Fibroblast of pulmonary artery (primary cell): ENCODE data around the gene LRP10.

Experiments used
- DNase-seq: peaks from one replicate; pipeline ENCODE4 v3.0.0-alpha.2; 2010; ENCODE audit warnings: low read depth
- H3K4me3 ChIP-seq: replicated peaks from 2 replicates; pipeline ENCODE4 v1.5.1; 2011; ENCODE audit warnings: low read depth, mild to moderate bottlenecking, control low read depth, low read length, moderate library complexity
- CTCF ChIP-seq: IDR thresholded peaks from 2 replicates; pipeline ENCODE4 v1.5.1; 2011; ENCODE audit warnings: mild to moderate bottlenecking, control low read depth, low read length, inconsistent platforms; ENCODE audit errors: missing control alignments

LRP10 gene

GRCh38 chr14:22882529-22883172 lies 11.1 kb downstream of the LRP10 start:
- DNase-seq, result peak; percentile 44
- TF ChIP-seq CTCF, result no peak
- no peak overlapping the region for H3K4me3 ChIP-seq

DNA sequence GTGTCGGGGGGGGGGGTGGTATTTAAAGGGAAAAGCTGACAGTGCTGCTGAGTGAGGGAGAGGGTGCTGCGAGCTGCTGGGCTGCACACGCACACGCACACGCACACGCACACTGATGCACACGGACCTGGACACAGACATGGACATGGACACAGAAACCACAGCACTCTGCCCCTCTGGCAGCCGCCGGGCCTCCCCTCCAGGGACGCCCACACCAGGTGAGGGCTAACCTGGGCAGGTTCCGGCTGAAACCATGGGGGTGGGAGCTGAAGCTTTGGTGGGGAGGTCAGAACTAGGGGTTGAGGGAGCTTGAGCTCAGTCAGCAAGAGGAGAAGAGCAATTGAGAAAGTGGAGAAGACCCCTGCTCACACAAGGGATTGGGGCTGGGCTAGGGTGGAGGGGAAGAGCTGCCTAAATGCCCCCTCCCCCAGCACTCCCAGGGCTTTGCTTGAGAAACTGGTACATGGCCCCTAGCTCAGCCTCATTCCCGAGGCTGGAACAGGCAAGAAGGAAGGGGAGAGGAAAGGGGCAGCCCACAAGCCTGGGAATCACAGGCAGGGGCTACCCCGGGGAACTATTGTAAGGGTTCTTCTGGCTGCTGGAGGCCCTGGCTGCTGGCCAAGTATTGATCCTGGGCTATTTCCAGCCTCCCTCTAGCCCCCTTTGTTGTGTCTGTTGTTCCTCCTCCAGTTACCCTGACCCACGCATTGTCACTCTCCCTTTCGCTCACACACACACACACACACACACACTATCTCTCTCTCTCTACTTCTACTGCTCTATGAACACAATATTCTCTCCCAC lies 11.8 kb downstream of the LRP10 start, which contains the start of gene REM2:
TSS of gene REM2 (plus strand) at position 50 of the 804 bp plus-strand sequence. CDS start at position 116, 66 bp downstream.
- TF ChIP-seq CTCF, result no peak
- H3K4me3 ChIP-seq, result no peak within 1 kb of the TSS
- DNase-seq, result no peak

GRCh38 chr14:22884076-22884737 lies 12.7 kb downstream of the LRP10 start:
- no peak for TF ChIP-seq CTCF
- DNase-seq, result no peak
- no peak overlapping the region for H3K4me3 ChIP-seq

DNA sequence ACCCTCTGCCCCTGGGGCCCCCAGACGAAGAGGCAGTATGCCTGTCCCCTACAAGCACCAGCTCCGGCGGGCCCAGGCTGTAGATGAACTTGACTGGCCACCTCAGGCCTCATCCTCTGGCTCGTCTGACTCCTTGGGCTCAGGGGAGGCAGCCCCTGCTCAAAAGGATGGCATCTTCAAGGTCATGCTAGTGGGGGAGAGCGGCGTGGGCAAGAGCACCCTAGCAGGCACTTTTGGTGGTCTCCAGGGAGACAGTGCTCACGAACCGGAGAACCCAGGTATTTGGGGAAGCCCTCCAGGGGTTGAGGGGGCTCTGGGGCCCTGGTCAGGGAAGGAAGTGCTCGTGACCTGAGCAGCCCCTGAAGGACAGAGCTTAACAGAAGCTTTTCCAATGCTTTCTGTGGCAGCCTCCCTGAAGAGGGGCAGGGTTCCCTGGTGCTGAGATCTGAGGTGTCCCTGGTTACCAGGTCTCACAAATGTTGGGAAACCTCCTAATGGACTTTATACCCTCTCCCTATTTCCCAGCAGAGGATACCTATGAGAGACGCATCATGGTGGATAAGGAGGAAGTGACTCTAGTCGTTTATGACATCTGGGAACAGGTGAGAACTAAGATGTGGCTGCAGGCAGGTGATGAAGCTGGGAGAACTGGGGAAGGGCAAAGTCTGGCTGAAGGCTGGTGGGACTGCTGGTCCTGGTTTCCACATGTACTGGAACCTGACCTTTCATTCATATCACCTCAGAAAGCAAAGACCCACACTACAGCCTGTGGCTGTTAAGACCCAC lies 13.4 kb downstream of the LRP10 start:
- H3K4me3 ChIP-seq, result no peak overlapping the region
- TF ChIP-seq CTCF, result no peak
- DNase-seq, result no peak

DNA sequence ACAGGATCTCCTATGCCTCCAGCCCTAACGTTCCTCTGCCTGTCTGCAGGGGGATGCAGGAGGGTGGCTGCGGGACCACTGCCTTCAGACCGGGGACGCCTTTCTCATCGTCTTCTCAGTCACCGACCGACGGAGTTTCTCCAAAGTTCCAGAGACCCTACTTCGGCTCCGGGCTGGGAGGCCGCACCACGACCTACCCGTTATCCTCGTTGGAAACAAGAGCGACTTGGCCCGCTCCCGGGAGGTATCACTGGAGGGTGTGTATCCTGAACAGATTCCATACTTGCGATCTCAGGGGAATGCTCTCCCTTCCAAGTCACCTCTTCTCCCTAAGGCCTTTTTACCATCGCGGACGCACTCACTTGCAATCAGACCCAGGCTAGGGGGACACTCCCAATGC lies 14.4 kb downstream of the LRP10 start:
- no peak for DNase-seq
- peak overlapping the region; percentile 69 for H3K4me3 ChIP-seq
- TF ChIP-seq CTCF, result no peak

- peak; percentile 54 for DNase-seq
- peak overlapping the region; percentile 69 for H3K4me3 ChIP-seq
- no peak for TF ChIP-seq CTCF
Measured at GRCh38 chr14:22886500-22887259, 15.1 kb downstream of the LRP10 start.
